Activated CD8-positive, alpha-beta memory T cell treated with anti-CD3 and anti-CD28 coated beads for 24 hours (primary cell): ENCODE results near the gene SRP68.
"Not testable (repeated sequence)": the region's sequence is repeated elsewhere in the genome, so short reads cannot be mapped to it uniquely, and the experiment has no call there.

Experiments
- DNase-seq: peaks from one replicate; pipeline ENCODE4 v3.0.0-alpha.2; 2020

SRP68 gene

DNA sequence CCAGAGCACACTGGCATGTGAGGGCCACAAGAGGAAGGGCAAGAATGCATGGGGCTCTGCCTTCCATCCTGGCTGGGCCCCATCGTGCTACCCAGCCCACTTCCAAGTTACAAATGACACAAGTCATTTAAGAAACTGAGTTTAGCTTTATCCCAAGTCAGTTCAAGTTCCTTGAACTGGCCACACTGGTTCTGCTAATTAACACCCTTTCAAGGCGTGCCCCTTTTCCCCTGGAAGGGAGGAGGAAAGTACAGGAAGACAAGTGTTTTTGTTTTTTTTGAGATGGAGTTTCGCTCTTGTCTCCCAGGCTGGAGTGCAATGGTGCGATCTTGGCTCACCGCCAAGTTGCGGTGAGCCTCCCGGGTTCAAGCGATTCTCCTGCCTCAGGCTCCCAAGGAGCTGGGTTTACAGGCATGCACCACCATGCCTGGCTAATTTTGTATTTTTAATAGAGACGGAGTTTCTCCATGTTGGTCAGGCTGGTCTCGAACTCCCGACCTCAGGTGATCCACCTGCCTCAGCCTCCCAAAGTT is 27.8 kb downstream of the SRP68 start:
- not testable (repeated sequence) for DNase-seq

DNA sequence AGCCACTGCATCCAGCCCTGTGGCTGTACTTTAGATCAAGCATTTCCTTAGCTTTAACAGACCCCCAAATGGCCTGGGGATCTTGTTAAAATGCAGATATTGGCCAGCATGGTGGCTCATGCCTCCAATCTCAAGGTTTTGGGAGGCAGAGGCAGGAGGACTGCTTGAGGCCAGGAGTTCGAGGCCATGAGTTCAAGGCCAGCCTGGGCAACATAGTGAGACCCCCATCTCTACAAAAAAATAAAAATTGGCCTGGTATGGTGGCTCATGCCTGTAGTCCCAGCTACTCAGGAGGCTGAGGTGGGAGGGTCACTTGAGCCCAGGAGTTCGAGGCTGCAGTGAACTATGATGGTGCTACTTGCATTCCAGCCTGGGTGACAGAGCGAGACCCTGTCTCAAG is 29.4 kb downstream of the SRP68 start:
- not testable (repeated sequence) for DNase-seq

DNA sequence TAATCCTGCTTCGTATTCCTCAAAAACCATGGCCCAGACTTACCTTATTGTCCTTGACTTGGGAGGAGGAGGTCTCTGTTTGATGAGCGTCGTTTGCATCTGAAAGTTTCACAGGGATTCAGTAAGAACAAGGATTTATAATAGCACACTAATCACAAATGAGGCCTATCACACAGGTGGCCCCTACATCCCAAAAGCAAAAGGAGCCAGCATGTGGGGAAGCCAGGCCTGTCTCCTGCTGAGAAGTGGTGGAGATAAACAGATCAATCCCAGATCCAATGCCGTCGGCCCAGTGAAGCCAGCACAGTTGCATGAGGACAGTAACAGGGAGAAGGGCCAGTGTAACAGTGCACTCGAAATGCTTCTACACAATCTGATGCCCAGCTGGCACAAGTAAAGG is 31.9 kb downstream of the SRP68 start:
- DNase-seq = no peak

DNA sequence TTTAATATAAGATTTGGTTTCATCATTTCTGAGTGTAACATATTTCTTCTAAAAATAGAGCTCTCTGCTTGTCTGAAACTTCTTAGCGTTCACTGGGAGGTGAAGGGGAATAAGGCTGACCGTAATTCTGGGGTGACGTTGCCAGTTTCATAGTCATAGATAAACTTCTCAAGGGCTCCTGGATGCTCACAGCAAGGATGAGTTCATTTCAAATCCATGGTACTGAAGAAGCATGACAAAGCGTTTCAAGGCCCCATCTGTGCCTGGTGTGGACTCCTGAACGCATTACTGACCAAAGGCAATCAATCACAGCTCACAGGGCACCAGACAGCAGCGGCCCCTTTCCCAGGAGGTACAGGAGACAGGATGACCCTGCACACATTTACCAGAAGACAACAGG is 33.2 kb downstream of the SRP68 start:
- DNase-seq = no peak

DNA sequence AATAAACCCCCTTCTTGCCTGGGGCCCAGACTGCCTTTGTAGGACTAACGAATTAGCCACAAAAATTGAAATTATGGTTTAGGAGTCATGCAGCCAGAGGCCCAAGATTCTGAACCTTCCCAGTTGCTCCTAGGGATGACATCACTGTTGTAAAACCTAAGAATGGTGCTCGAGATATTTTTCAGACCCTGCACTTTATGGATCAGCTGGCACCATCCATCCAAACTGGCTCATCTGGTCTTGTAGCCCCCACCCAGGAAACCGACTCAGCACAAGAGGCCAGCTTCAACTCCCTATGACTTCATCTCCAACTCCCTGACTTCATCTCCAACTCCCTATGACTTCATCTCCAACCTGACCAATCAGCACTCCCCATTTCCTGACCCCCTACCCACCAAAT is 34.3 kb downstream of the SRP68 start:
- DNase-seq = no peak

DNA sequence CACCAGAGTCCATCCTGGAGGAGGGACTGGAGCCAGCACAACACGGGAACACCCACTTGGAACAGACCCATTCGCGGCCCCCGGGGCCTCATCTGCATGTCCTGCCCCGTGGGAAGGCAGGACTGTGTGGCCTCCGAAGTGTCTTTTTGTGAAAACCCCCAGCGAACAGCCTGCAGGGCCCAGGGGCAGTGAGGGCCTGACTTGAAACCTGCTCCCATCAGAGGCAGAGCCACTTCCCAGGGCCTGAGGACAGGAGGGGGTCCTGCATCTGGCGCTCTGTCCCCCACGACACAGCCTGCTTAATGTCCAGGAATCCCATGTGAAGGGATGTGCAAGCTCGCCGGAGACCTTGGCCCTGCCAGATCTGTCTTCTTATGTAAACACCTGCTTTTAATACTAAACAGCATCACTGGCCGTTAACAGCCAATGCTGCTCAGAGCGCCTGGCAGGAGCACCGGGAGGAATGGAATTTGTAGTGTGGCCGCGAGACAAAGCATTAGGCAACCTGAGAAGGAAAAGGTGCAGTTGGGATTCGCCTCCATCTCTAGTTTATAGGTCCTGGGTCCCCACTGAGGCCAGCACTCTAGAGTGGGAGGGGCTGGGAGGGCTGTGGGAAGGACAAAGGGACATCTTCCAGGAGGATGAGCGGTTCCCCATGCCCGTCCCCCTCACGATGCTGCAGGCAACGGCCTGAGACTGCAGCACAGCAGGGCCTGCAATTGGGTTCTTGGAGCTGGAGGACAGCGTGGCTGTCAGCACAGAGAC is 35.6 kb downstream of the SRP68 start:
- DNase-seq = no peak

DNA sequence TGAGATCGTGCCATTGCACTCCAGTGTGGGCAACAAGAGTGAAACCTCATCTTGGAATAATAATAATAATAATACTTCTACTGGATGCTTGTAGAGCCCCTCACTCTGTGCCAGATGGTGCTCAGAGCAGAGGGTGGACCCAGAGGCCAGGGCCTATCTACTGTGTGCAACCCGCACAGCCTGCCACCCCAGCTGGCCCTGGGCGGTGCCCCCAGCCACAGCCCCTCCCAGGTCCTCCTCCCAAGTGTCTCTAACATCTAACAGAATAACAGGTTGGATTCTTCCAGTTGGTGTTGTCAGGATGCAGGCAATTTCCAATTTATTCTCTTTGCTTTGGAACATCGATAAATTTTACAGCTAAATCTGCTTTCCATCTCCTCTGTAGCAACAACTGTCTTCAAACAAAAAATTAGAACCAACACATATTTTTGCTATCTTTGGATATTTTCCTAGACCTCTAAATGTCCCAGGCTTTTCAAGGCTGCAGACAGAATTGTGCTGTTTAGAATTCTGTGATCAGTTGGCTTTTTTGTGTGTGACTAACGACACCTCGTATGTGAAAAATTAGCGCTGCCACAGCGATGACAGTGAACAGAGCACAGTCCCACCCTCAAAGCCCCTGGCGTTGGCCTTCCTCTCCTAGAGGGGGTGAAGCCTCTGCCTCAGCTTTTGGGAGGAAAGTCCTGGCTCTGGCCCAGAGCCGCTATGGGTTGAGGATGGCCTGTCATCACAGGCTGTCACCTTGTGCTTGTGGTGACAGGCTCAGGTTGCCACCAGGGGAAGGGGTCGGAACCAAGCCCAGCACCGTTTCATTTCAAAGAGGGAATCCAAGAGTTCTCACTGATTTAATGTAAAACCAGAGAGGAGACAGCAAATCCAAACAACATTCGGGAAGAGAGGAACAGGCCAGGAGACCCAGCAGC is 37.6 kb downstream of the SRP68 start:
- DNase-seq = no peak

DNA sequence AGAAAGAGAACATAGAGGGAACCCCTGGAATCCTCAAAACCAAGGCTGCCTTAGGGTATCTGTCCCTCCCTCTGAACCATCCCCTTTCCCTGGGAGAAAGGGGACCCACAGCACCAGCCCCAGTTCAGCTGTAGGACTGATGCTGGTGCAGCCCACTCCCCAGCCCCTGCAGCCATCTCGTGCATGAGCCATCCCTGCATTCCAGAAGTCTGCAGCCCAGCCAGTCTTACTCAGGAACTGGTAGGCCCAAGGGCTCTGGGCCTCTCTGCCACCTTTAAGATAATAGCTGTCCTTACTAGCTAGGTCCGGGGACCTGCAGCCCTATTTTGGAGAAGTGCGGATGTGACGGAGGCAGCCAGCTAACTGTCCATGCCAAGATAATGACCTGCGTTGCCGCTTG is 39.2 kb downstream of the SRP68 start:
- DNase-seq = no peak

DNA sequence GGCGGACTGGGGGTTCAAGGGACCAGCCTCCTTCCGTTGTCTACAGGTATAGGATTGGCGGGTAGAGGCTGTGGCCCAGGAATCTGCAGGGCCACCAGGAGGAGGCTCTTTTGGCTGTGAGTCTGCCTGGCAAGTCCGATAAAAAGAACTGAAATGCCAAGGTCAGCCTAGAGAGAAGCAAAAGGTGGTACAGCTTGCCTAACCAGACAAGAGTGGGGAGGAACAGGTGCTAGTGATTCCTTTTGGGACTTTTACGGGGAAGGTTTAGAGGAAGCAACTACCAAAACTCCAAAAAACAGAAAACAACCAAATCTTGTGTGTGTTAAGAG is 39.6 kb downstream of the SRP68 start:
- DNase-seq = no peak

DNA sequence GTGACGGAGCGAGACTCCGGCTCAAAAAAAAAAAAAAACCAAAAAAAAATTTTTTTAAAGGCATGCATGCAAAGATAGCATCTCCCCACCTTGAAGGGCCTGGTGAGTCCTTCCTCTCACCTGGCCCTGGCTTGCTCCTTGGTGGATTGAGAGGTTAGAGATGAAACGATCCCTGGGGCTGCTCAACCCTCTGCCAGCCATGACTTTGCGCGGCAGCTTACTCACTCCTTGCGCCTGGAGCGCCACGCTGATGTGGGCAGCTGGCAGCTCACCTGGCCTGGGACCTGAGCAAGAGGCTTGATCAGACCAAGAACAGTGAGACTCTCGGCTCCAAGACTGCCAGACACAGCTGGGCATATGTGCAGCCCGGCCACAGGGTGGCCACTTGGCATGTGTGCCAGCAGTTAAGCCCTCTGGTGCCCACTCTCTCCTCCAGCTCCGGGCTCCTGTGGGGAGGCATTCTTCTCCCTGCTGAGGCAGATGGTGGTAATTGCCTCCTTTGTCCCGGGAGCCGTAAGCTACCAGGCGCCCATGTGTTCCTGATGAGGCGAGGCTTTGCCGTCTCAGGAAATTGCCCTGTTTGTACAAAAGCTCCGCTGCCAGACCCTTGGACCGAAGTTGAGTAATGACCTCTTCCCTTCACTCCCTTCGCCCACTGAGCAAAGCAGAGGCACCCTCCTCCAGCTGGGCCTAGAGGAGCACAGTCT is 40.1 kb downstream of the SRP68 start:
- no peak for DNase-seq

DNA sequence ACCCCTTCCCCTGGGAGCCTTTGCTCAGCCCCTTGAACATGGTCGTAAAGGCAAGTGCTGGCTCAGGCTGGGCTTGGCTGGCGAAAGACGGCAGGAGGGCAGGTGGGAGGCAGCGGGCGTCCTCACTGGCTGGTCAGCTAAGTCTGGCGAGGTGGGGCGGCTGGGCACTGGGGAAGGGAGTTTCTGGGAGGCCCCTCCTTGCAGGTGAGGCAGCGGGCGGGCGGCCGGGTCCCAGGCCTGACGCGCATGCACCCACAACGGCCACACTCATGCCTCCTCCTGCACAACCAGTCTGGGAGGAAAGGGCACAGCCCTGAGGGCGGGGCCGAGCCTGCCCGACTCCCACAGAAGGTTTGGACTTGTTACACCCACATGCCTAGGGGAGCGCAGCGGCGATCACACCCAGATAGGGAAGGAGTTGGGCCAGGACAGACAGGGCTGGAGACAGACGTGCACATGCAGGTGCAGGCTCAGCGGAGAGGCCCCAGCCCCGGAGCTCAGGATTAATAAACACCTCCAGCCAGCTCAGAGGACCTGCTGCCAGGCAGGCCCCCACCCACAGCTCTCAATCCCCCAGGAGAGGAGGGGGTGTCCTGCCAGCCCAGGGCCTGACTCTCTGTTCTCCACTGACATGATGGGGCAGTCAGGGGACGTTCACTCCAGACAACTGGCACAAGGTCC is 45.0 kb downstream of the SRP68 start, which contains the start of gene EVPL:
EVPL (minus strand) TSS at position 148 of the 681 bp plus-strand sequence; CDS start at position 40, 108 bp downstream.
- DNase-seq = no peak

DNA sequence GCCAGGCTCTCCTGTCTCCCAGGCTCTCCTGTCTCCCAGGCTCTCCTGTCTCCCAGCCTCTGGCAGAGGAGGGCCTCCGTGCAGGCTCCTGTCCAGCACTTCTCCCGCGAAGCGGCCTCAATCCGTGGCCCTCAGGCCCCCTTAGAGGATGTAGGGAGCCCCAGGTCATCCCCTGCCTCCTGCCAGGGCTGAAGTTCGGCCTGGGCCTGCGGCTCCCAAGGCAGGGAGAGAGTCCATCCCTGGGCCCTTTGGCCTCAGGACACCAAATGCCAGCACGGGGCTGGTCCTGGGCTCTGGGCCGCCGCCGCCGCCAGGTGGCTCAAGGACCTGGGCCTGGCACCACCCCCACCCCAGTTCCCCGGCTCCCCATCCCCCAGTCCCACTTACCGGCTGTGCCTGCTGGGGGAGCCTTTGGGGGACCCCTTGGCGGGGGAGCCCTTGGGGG is 45.6 kb downstream of the SRP68 start:
- DNase-seq = no peak

DNA sequence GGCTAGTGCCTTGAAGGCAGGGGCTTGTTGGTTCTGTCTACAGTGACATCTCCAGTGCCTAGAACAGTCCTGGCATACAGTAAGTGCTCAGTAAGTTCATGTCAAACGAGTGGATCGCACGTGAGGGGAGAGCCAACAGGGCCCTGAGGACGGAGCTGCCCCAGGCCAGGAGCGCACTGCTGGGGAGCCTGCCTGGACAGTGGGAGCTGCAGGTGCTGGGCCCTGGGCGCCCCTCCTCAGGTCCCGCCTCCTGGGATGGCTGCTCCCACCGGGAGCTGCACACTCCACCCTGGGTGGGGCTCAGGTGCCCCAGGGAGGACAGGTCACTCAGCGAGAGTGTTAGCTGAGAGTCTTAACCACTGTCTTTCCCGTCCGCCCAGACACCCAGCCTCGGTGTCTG is 47.0 kb downstream of the SRP68 start:
- no peak for DNase-seq

DNA sequence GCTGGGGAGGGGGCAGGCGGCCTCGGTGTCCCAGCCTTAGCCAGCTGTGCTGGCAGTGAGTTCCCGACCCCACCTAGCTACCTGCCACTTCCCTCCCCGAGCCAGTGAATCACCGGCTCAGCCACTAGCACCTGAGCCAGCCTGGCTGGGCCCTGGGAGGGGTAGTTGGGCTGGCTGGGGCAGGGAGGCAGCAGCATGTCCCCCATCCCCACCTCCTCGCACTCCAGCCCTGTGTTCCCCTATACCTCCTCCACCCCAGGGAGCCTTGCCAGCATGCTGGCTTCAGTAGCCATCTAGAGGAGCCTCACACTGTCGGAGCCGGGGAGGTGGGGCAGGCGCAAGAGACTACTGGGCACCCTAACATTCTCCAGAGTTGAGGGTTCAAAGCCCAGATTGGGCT is 48.0 kb downstream of the SRP68 start:
- DNase-seq = no peak

DNA sequence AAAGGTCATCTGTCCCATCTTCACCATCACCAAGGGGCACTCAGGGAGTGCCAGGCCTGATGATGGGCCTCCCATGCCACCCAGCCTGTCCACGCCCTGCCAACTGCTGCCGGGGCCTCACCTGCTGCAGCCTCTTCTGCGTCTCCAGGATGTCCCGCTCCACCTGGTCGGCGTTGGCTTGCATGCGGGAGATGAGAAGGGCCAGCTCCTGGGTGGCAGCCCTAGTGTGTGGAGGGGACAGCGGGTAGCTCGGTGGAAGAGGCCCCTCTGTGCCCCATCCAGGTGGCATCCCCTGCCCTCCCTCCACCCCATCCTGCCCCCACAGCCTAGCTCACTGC is 48.4 kb downstream of the SRP68 start:
- DNase-seq = no peak

DNA sequence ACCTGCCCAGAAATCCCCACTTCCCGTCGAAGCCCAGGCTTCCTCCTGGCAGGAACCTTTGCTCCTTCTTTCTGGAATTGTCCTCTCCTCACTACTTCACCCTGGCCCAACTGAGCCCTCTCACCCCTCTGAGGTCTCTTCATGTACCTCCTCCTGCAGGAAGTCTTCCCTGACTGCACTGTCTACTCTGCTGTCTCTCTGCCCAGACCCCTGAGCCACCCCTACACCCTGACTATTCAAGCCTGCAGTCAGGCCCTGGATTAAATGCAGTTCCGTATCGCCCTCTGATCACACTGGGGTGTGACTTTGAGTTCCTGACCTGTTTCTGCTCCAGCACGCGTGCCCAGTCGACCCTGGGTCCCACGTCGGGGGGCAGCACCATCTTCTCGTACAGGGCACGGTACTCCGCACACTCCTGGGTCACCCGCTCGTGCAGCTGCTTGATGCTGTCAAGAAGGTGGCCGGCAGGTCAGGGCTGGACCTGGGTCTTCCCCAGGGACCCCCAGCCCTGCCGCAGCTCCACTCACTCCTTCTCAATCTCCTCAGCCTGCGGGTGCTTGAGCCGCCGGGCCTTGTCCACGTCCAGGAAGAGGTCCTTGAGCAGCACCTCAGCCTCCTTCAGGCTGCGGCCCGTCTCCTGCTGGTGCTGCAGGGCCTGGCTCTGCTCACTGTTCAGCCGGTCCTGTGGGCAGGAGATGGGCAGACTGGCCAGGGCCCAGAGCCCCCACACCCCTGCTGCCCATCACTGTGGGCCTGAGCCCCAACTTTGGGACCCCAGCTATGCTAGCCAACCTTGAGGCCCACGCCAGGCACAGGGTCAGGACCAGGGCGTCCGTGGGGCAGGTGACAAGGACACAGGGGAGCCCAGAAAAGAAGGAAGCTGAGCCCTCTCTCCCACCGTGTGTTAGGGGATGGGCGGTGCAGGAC is 49.1 kb downstream of the SRP68 start:
- no peak for DNase-seq

DNA sequence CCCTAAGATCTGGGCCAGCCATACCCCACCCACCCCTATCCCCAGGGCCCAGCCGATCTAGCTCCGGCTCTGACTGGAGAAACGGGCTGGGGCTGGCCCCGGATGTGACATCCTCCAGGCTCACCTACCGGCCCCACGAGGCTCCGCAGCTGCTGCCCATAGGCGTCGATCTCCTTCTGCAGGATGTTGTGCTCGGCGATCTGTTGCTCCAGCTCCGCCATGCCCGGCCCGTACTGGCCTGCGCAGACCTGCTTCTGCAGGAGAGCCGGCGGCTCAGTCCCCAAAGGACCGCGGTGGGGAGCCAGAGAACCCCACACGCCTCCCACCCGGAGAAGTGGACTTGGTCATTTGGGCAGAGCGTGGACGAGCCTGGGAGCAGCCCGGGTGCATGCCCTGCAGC is 50.0 kb downstream of the SRP68 start:
- DNase-seq = no peak

DNA sequence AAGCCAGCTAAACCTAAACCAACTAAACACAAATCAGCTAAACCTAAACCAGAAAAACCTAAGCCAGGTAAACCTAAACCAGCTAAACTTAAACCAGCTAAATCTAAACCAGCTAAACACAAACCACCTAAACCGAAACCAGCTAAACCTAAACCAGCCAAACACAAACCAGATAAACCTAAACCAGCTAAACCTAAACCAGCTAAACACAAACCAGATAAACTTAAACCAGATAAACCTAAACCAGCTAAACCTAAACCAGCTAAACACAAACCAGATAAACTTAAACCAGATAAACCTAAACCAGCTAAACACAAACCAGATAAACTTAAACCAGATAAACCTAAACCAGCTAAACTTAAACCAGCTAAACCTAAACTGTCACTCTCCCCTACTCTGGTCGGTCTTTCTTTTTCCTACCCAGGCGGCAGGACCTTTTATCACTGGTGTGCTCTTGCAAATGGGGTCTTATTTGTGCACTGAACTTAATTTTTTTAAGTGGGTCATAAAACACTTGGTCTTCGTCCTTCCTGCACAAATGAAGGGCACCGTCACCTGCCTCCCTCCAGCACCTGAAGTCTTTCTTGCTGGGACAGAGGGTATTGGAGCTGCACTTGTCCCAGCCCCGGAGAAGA is 52.4 kb downstream of the SRP68 start:
- DNase-seq = no peak

DNA sequence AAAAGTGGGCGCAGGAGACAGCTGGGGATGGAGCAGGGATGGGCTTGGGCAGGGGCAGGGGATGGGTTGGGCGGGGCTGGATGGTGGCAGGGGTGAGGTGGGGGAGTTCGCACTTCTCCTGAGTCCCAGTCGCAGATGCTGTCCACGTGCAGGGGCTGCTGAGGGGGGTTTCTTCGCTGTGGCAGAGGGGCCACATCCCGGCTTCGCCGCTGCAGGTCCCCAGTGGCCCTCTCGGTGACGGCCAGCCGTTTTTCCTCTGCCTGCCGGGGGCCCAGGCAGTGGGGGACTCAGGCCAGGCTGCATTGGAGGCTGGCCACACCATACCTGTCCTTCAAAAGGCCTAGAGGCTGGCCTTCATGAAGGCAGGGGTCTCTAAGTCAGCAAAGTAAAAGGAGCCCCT is 53.5 kb downstream of the SRP68 start:
- no peak for DNase-seq

DNA sequence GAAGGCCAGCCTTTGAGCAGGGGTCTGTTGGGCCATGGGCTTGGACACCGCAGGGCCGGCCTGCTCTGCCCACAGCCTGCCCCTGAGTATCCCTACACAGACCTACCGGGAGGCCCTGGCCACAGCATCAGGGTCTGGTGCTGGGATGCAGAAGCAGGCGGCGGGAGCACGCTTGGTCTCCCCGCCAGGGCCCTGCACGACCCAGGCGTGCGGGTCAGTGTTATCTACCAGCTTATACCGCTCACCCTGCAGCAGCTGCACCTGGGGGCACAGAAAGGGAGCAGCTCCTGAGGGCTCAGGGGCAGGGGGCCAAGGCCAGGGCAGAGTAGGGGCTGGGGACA is 54.0 kb downstream of the SRP68 start:
- no peak for DNase-seq
